Activated CD8-positive, alpha-beta T cell treated with anti-CD3 and anti-CD28 coated beads for 36 hours (primary cell): ENCODE measurements around the gene CRACR2A. TPM values are rescaled to one million over a fixed set of nuclear protein-coding genes. Genes with fewer than 3 reads are reported as not detected.

ENCODE experiments used
- ATAC-seq: fragments of 200-7000 bp; cut with Tn5 transposase; one replicate; pipeline ENCODE4 v1.10.0; 2021; ENCODE audit warnings: mild to moderate bottlenecking, moderate library complexity
- CTCF ChIA-PET: fragments of 350-600 bp; sonication (Branson Sonifier 250); formaldehyde crosslinking; loops from one replicate; lab custom pipeline; 2021; ENCODE audit warnings: antibody characterized with exemption; lab: Charles Lee
- POLR2A ChIA-PET: fragments of 350-600 bp; sonication (Branson Sonifier 250); formaldehyde crosslinking; loops from one replicate; lab custom pipeline; 2021; ENCODE audit warnings: antibody characterized with exemption; lab: Charles Lee
- DNase-seq: peaks from one replicate; pipeline ENCODE4 v3.0.0-alpha.2; 2020
- H3K27ac Mint-ChIP-seq: one replicate; pipeline ENCODE4 v1.8.0; 2021; ENCODE audit warnings: mild to moderate bottlenecking, mixed read lengths
- H3K27me3 Mint-ChIP-seq: one replicate; pipeline ENCODE4 v1.8.0; 2021; ENCODE audit warnings: mixed read lengths
- H3K36me3 Mint-ChIP-seq: one replicate; pipeline ENCODE4 v1.8.0; 2021; ENCODE audit warnings: low read depth, mixed read lengths
- H3K4me1 Mint-ChIP-seq: one replicate; pipeline ENCODE4 v1.8.0; 2021; ENCODE audit warnings: low read depth, mixed read lengths
- H3K4me3 Mint-ChIP-seq: one replicate; pipeline ENCODE4 v1.8.0; 2021; ENCODE audit warnings: mild to moderate bottlenecking, moderate library complexity, mixed read lengths
- H3K9me3 Mint-ChIP-seq: one replicate; pipeline ENCODE4 v1.8.0; 2021; ENCODE audit warnings: mixed read lengths
- CTCF ChIP-seq: fragments of 200-600 bp; IDR thresholded peaks from one replicate; pipeline ENCODE4 v1.8.0; 2022; ENCODE audit warnings: antibody characterized with exemption, mild to moderate bottlenecking
- intact Hi-C: fragments of 100-400 bp; cut with micrococcal nuclease; formaldehyde crosslinking; loops from one replicate; pipeline ENCODE4 v1.10.0; 2022
- total RNA-seq, 2 experiments: library from RNA; stranded (reverse); gene quantifications; one replicate each; pipeline ENCODE4 v1.2.3, GENCODE V29; 2021

The CRACR2A gene
- total RNA-seq, 2 experiments from 2014 or later = 21.2 to 24.7 TPM

- H3K27me3 Mint-ChIP-seq = peaks cover 2% of the 10 kb centered on the region
- no peak overlapping the region for H3K4me3 Mint-ChIP-seq
- no peaks in the 10 kb centered on the region for H3K4me1 Mint-ChIP-seq
- H3K36me3 Mint-ChIP-seq = no peaks in the 10 kb centered on the region
- DNase-seq (no peak), ATAC-seq (no peak)
- intact Hi-C loops = no loop called here
- POLR2A ChIA-PET = no interaction called here
- no peak overlapping the region for H3K27ac Mint-ChIP-seq
- CTCF ChIA-PET = no interaction called here
- no peak for TF ChIP-seq CTCF
- no peaks in the 10 kb centered on the region for H3K9me3 Mint-ChIP-seq
Observed at GRCh38 chr12:3574986-3575385, 177.9 kb downstream of the CRACR2A start.

GRCh38 chr12:3572560-3572959, 180.3 kb downstream of the CRACR2A start:
- Mint-ChIP-seq H3K27me3 (peaks cover 2% of the 10 kb centered on the region), H3K9me3 (no peaks in the 10 kb centered on the region), H3K27ac (no peak overlapping the region), H3K4me1 (no peaks in the 10 kb centered on the region), H3K4me3 (no peak overlapping the region), H3K36me3 (no peaks in the 10 kb centered on the region)
- DNase-seq (no peak), ATAC-seq (no peak)
- CTCF ChIA-PET = no interaction called here
- TF ChIP-seq CTCF = no peak
- POLR2A ChIA-PET = no interaction called here
- intact Hi-C loops = no loop called here

DNA sequence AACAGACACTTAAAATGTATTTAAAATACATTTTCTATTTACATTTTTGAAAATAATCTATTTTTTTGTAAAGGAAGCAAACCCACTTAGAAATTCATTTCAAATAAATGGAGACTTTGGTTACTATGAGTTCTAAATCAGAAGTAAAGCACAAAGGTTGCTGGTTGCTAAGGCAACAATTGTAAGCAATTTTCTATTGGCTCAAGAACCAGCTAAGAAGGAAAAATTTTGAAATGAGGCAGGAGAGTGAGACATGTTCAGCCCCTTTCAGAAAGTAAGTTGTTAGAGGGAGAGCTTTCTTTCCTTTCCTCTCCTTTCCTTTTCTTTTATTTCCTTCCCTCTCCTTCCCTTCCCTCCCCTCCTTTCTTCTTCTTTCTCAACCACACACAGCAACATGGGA, 181.2 kb downstream of the CRACR2A start:
- TF ChIP-seq CTCF = no peak
- ChIA-PET CTCF (no interaction called here), POLR2A (no interaction called here)
- DNase-seq = no peak
- peaks cover 2% of the 10 kb centered on the region for H3K27me3 Mint-ChIP-seq
- ATAC-seq = no peak
- H3K4me3 Mint-ChIP-seq = no peak overlapping the region
- no peaks in the 10 kb centered on the region for H3K4me1 Mint-ChIP-seq
- intact Hi-C loops = no loop called here
- H3K27ac Mint-ChIP-seq = no peak overlapping the region
- H3K9me3 Mint-ChIP-seq = no peaks in the 10 kb centered on the region
- H3K36me3 Mint-ChIP-seq = no peaks in the 10 kb centered on the region

- POLR2A ChIA-PET = no interaction called here
Observed at GRCh38 chr12:3571323-3571722, 181.6 kb downstream of the CRACR2A start.

DNA sequence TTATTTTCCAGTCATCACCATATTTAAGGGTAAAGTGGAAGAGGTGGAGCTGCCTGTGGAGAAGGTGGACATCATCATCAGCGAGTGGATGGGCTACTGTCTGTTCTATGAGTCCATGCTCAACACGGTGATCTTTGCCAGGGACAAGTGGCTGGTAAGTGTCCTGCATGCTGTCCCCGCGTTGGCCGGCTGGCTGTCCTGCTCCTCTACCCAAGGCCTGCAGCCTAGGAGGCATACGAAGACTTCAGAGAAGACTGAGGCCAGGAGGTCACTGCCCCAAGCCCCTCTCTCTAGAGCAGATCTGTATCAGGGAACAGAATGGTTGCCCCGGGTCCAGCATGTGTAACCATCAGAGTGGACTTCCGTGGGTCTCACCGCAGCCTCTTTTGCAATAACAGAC, 184.2 kb downstream of the CRACR2A start:
- Mint-ChIP-seq H3K27ac (no peak overlapping the region), H3K4me1 (no peaks in the 10 kb centered on the region)
- intact Hi-C loops = no loop called here

More at GRCh38 chr12:3571323-3571722, 181.6 kb downstream of the CRACR2A start:
- Mint-ChIP-seq H3K27ac (no peak overlapping the region), H3K4me1 (no peaks in the 10 kb centered on the region), H3K36me3 (no peaks in the 10 kb centered on the region), H3K9me3 (no peaks in the 10 kb centered on the region), H3K27me3 (peaks cover 2% of the 10 kb centered on the region), H3K4me3 (no peak overlapping the region)
- ATAC-seq (no peak), DNase-seq (no peak)
- CTCF ChIA-PET = no interaction called here
- no peak for TF ChIP-seq CTCF
- intact Hi-C loops = no loop called here

More for the DNA sequence above, 184.2 kb downstream of the CRACR2A start:
- POLR2A ChIA-PET = no interaction called here
- ATAC-seq (no peak), DNase-seq (no peak)
- Mint-ChIP-seq H3K9me3 (no peaks in the 10 kb centered on the region), H3K36me3 (no peaks in the 10 kb centered on the region), H3K4me3 (no peak overlapping the region), H3K27me3 (peaks cover 2% of the 10 kb centered on the region)
- CTCF ChIA-PET = no interaction called here
- no peak for TF ChIP-seq CTCF
